HG03097 (cell line): ENCODE data around the gene TMEM88.

Experiments
- ATAC-seq: cut with Tn5 transposase; IDR thresholded peaks from one replicate; pipeline ENCODE4 v1.9.1; 2021; ENCODE audit not compliant: unreplicated experiment, low FRiP score

The TMEM88 gene

GRCh38 chr17:7832431-7832830 is 22.4 kb upstream of the TMEM88 start:
- ATAC-seq, result no peak

DNA sequence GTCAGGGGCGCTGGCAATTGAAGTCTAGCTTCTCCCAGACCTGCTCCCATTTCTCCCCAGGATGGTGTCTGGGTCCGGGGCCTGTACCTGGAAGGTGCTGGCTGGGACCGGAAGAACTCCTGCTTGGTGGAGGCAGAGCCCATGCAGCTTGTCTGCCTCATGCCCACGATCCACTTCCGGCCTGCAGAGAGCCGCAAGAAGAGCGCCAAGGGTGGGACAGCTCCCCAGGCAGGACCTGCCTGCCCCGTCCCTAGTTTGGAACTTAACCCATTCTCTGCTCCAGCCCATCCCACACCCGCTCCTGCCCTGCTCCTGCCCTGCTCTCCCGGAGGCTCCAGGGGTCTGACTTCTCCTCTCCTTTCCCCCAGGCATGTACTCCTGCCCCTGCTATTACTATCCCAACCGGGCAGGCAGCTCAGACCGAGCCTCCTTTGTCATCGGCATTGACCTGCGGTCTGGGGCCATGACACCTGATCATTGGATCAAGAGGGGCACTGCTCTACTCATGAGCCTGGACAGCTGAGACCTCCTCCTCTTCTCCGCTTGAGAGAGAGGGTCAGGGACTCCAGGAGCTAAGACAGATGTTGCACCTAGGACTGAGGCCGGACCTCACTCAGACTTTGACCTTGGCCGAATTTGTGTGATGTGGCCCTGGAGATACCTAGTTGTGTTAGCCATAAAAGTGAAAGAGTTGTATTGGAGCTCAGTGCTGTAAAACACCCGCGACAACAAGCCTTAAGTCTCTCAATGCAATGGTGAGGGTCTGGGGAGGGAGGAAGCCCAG is 21.7 kb upstream of the TMEM88 start:
- no peak for ATAC-seq

- peak; percentile 28 for ATAC-seq
These were observed 20.9 kb upstream of the TMEM88 start, which contains the start of gene KDM6B for GRCh38 chr17:7833795-7834541. Gene KDM6B, plus strand, starts transcription at chr17:7834217. Its CDS starts 11,338 bp downstream, at chr17:7845555.

- no peak for ATAC-seq
These were observed 20.3 kb upstream of the TMEM88 start for GRCh38 chr17:7834542-7834956.

- ATAC-seq, result peak; percentile 50
These were observed 19.7 kb upstream of the TMEM88 start for GRCh38 chr17:7834957-7835813.

GRCh38 chr17:7835814-7836595 is 18.9 kb upstream of the TMEM88 start:
- peak; percentile 27 for ATAC-seq

DNA sequence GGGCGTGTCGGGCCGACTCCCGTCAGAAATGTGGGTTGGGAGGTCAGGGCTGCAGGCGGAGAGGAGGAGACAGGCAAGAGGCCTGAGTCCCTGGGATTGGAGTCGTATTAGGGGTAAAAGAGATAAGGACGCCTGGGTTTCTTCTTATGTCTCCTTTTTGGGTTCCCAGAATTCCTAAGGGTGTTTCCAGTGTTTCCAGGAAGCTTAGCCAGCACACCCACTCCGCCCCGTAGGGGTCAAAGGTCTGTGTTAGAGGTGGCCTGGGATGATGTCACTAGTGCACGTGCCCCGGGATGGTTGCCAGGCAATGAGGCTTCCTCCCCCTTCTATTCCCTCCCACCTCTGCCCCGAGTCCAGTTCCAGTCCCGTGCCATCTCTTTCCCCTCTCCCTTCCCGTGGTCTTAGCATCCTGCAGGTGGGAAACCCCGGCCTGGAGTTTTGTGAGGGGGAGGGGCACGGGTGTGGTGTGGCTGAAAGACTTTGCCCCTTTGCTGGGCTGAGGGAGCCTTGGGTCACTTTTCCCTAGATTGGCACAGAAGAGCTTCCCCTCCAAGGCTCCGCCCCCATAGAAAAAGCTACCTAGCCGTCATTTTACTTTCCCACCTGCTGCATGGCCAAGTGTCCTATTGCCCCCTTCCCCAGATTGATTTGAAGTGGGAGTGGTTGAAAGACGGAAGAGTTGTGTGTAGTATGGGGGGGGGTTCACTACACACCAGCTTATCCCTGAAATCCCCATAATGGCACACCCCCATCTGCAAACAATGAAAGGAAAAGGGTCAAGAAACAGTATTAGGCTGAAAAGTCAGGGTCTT is 18.1 kb upstream of the TMEM88 start:
- no peak for ATAC-seq

DNA sequence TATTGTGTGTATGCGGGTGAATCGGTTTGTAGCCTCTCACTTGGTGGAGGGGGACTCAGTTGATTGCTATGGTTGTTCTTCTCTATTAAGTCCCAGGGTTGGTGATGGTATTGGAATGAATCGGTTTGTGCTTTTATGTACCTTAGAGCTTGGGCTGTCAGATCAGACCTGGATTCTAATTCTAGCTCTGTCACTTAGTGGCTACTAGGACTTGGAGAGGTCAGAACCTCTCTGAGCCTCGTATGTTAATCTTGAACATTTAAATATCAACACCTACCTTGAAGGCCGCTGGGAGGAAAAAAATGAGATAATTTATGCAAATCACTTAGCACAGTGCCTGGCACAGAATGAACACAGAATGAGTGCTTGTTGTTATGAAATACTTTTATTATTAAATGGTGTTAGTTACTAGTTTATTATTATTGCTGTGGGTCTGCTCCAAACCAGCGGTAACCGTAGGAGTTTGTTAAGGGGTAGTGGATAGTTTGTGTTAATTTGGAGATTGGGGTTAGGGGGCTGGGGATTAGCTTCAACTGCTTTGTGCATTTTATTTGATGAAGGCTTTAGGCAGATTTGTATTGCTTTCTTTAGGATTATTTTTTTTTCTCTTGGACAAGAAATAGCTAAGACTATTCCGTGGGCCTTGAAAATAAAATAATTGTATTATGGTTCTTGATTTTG is 17.3 kb upstream of the TMEM88 start:
- ATAC-seq, result no peak

DNA sequence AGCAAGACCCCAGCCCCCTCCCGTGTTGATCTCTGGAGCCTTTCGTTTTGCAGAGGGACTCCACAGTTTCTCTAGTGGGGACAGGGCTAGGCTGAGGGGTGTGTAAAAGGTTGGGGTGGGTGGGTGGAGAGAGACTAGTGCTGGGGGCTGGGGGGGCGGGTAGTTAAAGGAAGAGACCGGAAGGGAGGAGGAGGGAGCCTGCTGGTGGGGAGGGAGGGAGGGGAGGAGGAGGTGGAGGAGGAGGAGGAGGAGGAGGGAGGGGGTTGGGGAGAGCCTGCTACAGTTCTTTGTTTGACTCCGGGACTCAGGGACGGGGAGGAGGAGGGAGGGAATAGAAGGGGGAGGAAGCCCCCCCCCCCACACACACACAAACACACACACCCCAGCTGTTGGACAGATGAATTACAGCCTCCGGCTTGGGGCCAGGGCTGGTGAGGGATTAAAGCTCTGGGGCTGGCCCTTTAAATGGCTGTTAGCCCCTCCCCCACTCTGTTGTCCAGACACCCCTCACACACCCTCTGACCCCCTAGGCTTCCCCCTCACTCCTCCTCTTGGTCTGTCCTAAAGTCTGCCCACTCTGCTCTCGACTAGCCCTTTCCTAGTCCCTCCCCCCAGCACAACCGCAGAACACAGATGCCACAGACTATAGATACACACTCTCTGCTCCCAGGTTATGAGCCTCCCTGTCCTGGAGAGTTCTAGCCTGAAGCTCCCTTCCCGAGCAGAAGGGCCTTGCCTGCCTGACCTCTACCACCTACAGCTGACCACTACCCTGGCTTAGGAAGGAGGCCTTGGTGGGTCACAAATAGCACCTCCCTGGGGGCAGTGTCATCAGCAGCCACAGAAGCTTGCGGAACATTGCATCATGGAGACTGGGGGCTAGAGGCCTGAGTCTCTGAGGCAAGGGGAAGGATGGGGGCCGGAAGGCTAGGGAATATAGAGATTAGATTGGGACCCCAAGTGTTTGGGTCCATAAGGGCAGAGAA is 16.5 kb upstream of the TMEM88 start:
- no peak for ATAC-seq

GRCh38 chr17:7839190-7839875 is 15.5 kb upstream of the TMEM88 start:
- ATAC-seq, result no peak

- ATAC-seq, result no peak
These were observed 15.0 kb upstream of the TMEM88 start for GRCh38 chr17:7839876-7840261.

DNA sequence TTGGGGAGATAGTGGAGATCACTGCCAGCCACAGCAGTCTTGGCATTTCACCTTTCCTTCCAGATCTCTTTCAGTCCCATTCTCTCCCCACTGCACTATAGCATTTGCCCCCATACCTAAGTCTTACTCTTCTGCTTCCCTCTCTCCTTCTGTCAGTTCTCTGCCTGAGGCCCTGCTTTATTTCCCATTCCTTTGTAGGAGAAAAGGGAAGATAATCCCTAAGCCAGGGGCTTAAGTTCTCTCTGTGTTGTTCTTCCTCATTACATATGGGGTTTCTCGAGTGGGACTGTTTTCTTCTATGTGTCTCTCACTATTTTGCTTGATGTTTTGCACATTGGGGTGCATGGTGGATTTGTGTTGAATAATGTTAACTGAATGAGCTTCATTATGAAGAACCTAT is 14.4 kb upstream of the TMEM88 start:
- no peak for ATAC-seq

GRCh38 chr17:7840875-7841274 is 14.0 kb upstream of the TMEM88 start:
- no peak for ATAC-seq

DNA sequence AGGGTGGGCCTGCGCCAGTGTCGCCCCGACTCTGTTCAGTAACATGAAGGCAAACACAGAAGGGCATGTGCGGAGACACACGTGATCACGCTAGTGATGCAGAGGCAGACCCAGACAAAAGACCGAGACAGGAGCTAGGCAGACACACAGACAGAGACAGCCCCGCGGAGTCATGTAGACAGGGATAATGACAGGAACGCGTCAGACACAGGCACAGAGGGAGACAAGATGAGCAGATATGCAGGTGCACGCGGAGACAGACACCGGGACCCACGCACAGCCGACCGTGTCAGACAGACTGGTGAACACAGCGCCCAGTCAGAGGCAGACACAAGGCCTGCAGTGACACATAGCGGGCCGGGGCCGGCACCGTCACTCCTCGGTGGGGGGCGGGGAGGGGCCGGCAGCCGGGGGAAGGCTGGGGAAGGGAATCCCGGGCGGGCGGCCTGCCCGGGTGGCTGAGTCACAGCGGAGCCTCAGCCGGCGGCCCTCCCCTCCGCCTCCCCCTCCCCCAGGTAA is 13.4 kb upstream of the TMEM88 start:
- ATAC-seq, result peak; percentile 8

GRCh38 chr17:7841915-7842379 is 12.9 kb upstream of the TMEM88 start:
- peak; percentile 13 for ATAC-seq

GRCh38 chr17:7842380-7843256 is 12.2 kb upstream of the TMEM88 start:
- ATAC-seq, result peak; percentile 24
